ENCODE results near the gene TBRG1. TPM values are rescaled to one million over a fixed set of nuclear protein-coding genes. Genes with fewer than 3 reads are reported as not detected.

TBRG1 gene
- 10 to 100 TPM; 33.5 to 34.5 TPM for total RNA-seq

DNA sequence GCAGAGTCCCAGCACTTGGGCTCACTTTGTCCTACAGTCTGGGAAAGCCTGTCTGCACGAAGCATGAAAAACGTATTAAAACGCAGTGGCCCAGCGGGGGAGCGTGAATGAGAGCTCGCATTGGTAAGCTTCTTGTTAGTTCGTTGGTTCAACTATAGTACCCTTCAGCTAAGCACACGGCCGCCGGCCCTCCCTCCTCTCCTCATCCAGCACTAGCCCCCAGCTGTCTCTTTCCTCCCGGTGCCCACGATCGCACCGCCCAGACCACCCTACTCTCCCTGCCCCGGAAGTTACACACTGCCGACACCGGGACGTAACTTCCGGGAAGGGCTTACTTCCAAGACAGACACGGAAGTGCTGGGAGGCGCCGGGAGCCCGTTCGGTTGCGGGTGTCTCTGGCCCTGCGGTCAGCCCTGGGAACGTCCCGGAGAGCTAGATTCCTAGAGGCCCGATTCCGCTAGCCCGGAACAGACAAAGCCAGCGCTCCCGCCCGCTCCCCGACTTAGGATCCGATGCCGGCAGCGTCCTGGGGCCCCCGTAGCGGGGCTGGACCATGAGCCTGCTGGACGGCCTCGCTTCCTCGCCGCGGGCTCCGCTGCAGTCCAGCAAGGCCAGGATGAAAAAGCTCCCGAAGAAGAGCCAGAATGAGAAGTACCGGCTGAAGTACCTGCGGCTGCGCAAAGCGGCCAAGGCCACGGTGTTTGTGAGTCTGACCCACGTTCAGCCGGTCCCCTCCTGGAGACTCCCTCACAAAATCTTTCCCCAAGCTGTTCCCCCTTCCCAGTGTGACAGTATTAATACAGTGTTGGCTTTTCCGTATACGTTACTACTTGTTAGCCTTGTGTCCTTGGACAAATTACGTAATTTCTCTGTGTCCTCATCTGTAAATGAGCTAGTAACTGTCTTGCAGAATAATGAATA lies at the start of gene TBRG1:
TSS of gene TBRG1 (plus strand) at position 334 of the 921 bp plus-strand sequence. CDS start at position 554, 220 bp downstream.
- H3K9me3 Mint-ChIP-seq, result no peaks in the 10 kb centered on the region
- H3K27me3 Mint-ChIP-seq, result peaks cover 2% of the 10 kb centered on the region
- peaks cover 20% of the 10 kb centered on the region for H3K36me3 Mint-ChIP-seq
- peak within 1 kb of the TSS; percentile 93 for H3K27ac Mint-ChIP-seq
- CTCF ChIA-PET, result interaction anchor here (0.7 to 1.6 kb wide), 6 partner anchors 21 to 254 kb away, joined by 3 to 9 read pairs (median 4); partner anchors contain the start of genes MSANTD2 and NRGN
- peak; percentile 87 for DNase-seq
- POLR2A ChIA-PET, result interaction anchor here (0.8 to 2.4 kb wide), 3 partner anchors 50 to 947 kb away, joined by 3 to 16 read pairs (median 3); partner anchors contain the start of genes EI24, MSANTD2 and SIAE
- intact Hi-C loops (cut with micrococcal nuclease), result loop anchor here (1.0 to 5.0 kb wide), 5 partner anchors 50 to 330 kb away; partner anchors contain the start of genes CCDC15, SIAE and SPA17
- peak within 1 kb of the TSS; percentile 85 for H3K4me3 Mint-ChIP-seq
- H3K4me1 Mint-ChIP-seq (ENCODE audit: low read depth), result peaks cover 28% of the 10 kb centered on the region

DNA sequence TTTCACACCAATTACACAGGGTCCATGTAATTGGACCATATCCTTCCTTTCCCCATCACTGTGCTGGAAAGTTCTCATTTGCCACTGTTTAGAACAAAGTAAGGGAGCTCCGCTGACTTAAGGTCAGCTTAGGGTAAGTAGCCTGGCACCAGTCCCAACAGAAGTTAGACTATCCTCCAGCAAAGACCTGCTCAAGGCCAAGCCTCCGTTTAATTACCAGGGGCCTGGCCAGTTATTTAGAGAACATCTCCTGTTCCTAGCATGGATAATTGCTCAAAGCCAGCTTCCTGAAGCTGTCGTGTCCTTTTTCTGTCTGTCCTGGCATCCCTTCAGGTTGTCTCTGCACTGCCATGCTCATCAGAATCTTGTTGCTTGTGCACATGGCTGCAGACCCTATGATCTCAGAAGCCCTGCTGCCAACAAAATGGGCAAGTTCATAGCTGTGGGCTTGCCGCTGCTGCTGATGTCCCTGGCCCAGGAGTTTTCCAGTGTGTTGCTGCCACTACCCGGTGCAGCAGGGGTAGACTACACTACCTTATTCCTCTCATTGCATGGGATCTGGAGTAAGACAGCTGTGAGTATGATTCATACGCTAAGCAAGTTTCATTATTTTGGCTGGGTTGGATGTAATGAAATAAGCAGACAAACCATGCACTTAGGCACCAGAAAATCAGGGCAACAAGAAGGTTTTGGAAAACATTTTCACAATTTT lies 44.8 kb upstream of the TBRG1 start:
- Mint-ChIP-seq H3K4me1 (ENCODE audit: low read depth) (no peaks in the 10 kb centered on the region), H3K36me3 (no peaks in the 10 kb centered on the region), H3K27me3 (peaks cover 2% of the 10 kb centered on the region), H3K9me3 (no peaks in the 10 kb centered on the region), H3K27ac (no peak overlapping the region), H3K4me3 (no peak overlapping the region)
- intact Hi-C loops (cut with micrococcal nuclease), result no loop called here
- POLR2A ChIA-PET, result interaction anchor here (0.6 kb wide), 1 partner anchor 160 kb away, joined by 3 read pairs; no protein-coding TSS in a partner anchor
- DNase-seq, result no peak
- CTCF ChIA-PET, result interaction anchor here (0.6 to 2.3 kb wide), 2 partner anchors 176 to 1474 kb away, joined by 3 to 6 read pairs; no protein-coding TSS in a partner anchor

GRCh38 chr11:124578761-124579160 lies 43.9 kb upstream of the TBRG1 start:
- CTCF ChIA-PET, result interaction anchor here (0.6 to 2.3 kb wide), 2 partner anchors 176 to 1475 kb away, joined by 3 to 6 read pairs; no protein-coding TSS in a partner anchor
- no peak overlapping the region for H3K27ac Mint-ChIP-seq
- H3K27me3 Mint-ChIP-seq, result peaks cover 2% of the 10 kb centered on the region
- intact Hi-C loops (cut with micrococcal nuclease), result no loop called here
- DNase-seq, result no peak
- H3K36me3 Mint-ChIP-seq, result no peaks in the 10 kb centered on the region
- POLR2A ChIA-PET, result no interaction called here
- H3K4me3 Mint-ChIP-seq, result no peak overlapping the region
- H3K4me1 Mint-ChIP-seq (ENCODE audit: low read depth), result no peaks in the 10 kb centered on the region
- H3K9me3 Mint-ChIP-seq, result no peaks in the 10 kb centered on the region

DNA sequence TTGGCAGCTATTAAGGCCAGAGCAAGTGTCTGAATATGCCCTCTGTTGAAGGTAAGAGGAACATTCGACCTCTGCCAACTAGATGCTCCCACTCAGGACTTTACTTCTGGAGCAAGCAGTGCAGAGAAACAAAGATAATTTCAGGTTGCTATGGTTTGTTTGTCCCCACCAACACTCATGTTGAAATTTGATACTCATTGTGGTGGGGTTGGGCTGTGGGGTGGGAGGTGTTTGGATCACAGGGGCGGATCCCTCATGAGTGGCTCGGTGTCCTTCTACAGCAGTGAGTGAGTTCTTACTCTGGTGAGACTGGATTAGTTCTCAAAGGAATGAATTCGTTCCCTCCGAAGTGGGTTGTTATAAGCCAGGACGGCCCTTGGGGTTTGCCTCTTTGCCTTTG lies 40.8 kb upstream of the TBRG1 start:
- Mint-ChIP-seq H3K4me3 (no peak overlapping the region), H3K36me3 (no peaks in the 10 kb centered on the region), H3K27ac (no peak overlapping the region), H3K9me3 (no peaks in the 10 kb centered on the region), H3K27me3 (peaks cover 3% of the 10 kb centered on the region), H3K4me1 (ENCODE audit: low read depth) (no peaks in the 10 kb centered on the region)
- intact Hi-C loops (cut with micrococcal nuclease), result no loop called here
- CTCF ChIA-PET, result interaction anchor here (1.6 kb wide), 1 partner anchor 510 kb away, joined by 4 read pairs; no protein-coding TSS in a partner anchor
- POLR2A ChIA-PET, result no interaction called here
- DNase-seq, result no peak

DNA sequence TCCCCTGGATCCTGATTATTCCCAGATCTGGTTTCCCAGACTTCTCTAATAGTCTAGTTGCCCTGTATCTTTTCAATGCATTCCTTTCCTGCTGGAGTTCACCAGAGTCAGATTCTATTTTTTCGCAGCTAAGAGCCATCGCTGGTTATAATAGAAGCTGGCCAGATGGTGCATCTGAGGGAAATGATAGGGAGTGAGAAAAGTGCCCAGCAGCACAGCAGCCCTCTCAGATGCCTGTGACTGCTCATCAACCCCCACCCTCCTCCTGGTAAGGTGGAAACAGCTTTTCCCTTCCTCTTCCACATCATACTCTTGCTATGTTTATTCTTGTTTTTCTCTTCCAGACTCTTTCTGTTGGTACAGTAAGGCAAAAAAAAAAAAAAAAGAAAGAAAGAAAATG lies 40.1 kb upstream of the TBRG1 start:
- Mint-ChIP-seq H3K27me3 (peaks cover 10% of the 10 kb centered on the region), H3K36me3 (no peaks in the 10 kb centered on the region), H3K4me1 (ENCODE audit: low read depth) (no peaks in the 10 kb centered on the region), H3K9me3 (no peaks in the 10 kb centered on the region), H3K4me3 (no peak overlapping the region), H3K27ac (no peak overlapping the region)
- intact Hi-C loops (cut with micrococcal nuclease), result no loop called here
- DNase-seq, result no peak
- ChIA-PET POLR2A (no interaction called here), CTCF (interaction anchor here (1.6 to 2.7 kb wide), 2 partner anchors 180 to 511 kb away, joined by 4 to 10 read pairs; no protein-coding TSS in a partner anchor)

DNA sequence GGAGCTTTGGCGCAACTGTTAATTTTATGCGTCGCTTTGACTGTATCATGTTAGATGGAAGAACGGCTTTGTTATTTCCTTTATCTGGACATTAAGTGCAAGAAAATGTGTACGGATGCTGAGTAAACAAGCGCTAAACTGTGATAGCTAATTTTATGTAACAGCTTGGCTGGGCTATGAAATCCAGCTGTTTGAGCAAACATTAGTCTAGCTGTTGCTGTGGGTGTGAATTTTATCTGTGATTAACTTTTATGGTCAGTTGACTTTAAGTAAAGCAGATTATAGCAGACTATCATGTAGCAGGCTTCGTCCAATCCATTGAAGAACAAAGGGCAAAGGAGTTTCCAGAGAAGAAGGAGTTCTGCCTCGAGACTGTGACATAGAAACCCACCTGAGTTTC lies 38.9 kb upstream of the TBRG1 start:
- ChIA-PET CTCF (interaction anchor here (2.7 to 3.6 kb wide), 2 partner anchors 167 to 181 kb away, joined by 10 to 33 read pairs; no protein-coding TSS in a partner anchor), POLR2A (no interaction called here)
- Mint-ChIP-seq H3K36me3 (no peaks in the 10 kb centered on the region), H3K27ac (no peak overlapping the region), H3K27me3 (peaks cover 15% of the 10 kb centered on the region), H3K9me3 (no peaks in the 10 kb centered on the region), H3K4me1 (ENCODE audit: low read depth) (no peaks in the 10 kb centered on the region), H3K4me3 (no peak overlapping the region)
- intact Hi-C loops (cut with micrococcal nuclease), result no loop called here
- DNase-seq, result no peak

DNA sequence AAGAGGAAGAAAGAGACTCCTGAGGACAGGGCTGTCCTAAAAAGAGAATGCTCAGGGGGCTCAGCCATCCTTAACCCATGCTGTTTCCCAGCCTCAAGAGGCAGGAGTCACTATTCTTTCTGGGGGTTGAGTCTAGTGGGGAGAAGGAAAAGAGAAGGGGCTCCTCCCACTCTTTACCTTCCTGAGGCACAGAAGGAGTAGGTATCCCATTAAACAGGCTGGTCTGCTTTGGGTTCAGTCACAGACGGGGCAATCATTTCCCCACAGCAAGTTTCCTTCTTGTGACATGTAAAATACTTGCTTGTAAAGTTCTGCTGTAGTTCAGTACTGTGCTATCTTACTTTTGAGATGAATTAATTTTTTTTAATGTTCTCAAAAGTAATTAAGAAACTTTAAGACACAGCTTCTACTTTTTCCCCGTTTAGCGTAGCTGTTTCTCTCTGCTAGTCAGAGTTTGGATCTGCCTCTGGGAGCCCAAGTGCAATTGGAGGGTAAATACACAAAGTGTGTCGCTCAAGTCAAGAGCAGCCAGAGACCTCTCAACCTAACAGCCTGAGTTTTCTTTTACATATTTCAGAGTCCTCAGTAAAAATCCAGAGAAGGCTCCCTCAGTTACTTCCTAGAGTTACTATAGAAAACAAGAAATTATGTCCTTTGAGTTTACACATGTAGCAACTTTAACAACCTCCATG lies 37.8 kb upstream of the TBRG1 start:
- ChIA-PET CTCF (interaction anchor here (1.1 to 3.6 kb wide), 10 partner anchors 10 to 513 kb away, joined by 3 to 33 read pairs (median 6); no protein-coding TSS in a partner anchor), POLR2A (no interaction called here)
- H3K9me3 Mint-ChIP-seq, result no peaks in the 10 kb centered on the region
- intact Hi-C loops (cut with micrococcal nuclease), result loop anchor here (5.0 kb wide), 1 partner anchor 518 kb away; no protein-coding TSS in a partner anchor
- H3K4me1 Mint-ChIP-seq (ENCODE audit: low read depth), result no peaks in the 10 kb centered on the region
- H3K4me3 Mint-ChIP-seq, result no peak overlapping the region
- H3K27ac Mint-ChIP-seq, result no peak overlapping the region
- peaks cover 15% of the 10 kb centered on the region for H3K27me3 Mint-ChIP-seq
- H3K36me3 Mint-ChIP-seq, result no peaks in the 10 kb centered on the region
- DNase-seq, result no peak

- no peaks in the 10 kb centered on the region for H3K9me3 Mint-ChIP-seq
- intact Hi-C loops (cut with micrococcal nuclease), result loop anchor here (1.0 to 5.0 kb wide), 3 partner anchors 171 to 519 kb away; no protein-coding TSS in a partner anchor
- DNase-seq, result peak; percentile 57
- no peak overlapping the region for H3K4me3 Mint-ChIP-seq
- ChIA-PET POLR2A (no interaction called here), CTCF (interaction anchor here (0.6 to 3.6 kb wide), 15 partner anchors 8 to 515 kb away, joined by 3 to 33 read pairs (median 4); no protein-coding TSS in a partner anchor)
- no peaks in the 10 kb centered on the region for H3K36me3 Mint-ChIP-seq
- no peaks in the 10 kb centered on the region for H3K4me1 Mint-ChIP-seq (ENCODE audit: low read depth)
- no peak overlapping the region for H3K27ac Mint-ChIP-seq
- peaks cover 15% of the 10 kb centered on the region for H3K27me3 Mint-ChIP-seq
Measured at GRCh38 chr11:124586238-124586860, 36.3 kb upstream of the TBRG1 start.

GRCh38 chr11:124591430-124591829 lies 31.2 kb upstream of the TBRG1 start:
- Mint-ChIP-seq H3K9me3 (no peaks in the 10 kb centered on the region), H3K27ac (no peak overlapping the region), H3K4me3 (no peak overlapping the region), H3K36me3 (no peaks in the 10 kb centered on the region), H3K27me3 (peaks cover 17% of the 10 kb centered on the region), H3K4me1 (ENCODE audit: low read depth) (no peaks in the 10 kb centered on the region)
- DNase-seq, result no peak
- POLR2A ChIA-PET, result no interaction called here
- CTCF ChIA-PET, result no interaction called here
- intact Hi-C loops (cut with micrococcal nuclease), result no loop called here

DNA sequence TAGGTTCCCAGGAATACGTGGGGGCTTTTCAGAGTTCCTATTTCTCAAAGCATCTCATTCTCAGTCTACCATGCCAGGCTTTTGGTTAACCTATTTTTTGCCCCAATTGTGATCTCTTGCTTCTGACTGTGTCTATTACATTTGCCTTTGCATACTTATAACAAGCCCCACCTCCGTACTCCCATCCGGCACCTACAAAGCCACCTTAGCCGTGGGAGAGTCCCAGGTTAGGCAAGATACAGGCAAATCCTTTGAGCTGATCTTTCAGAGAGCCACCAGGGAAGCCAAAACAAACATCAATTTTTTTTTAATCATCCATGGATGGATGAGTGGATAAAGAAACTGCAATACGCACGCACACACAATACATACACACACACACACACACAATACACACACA lies 30.0 kb upstream of the TBRG1 start:
- intact Hi-C loops (cut with micrococcal nuclease), result no loop called here
- ChIA-PET CTCF (no interaction called here), POLR2A (no interaction called here)
- H3K4me3 Mint-ChIP-seq, result no peak overlapping the region
- peaks cover 13% of the 10 kb centered on the region for H3K27me3 Mint-ChIP-seq
- H3K4me1 Mint-ChIP-seq (ENCODE audit: low read depth), result no peaks in the 10 kb centered on the region
- H3K9me3 Mint-ChIP-seq, result no peaks in the 10 kb centered on the region
- no peaks in the 10 kb centered on the region for H3K36me3 Mint-ChIP-seq
- no peak for DNase-seq
- no peak overlapping the region for H3K27ac Mint-ChIP-seq

- Mint-ChIP-seq H3K9me3 (no peaks in the 10 kb centered on the region), H3K27me3 (peaks cover 12% of the 10 kb centered on the region), H3K36me3 (no peaks in the 10 kb centered on the region), H3K4me1 (ENCODE audit: low read depth) (no peaks in the 10 kb centered on the region), H3K4me3 (no peak overlapping the region), H3K27ac (no peak overlapping the region)
- no peak for DNase-seq
- CTCF ChIA-PET, result interaction anchor here (2.1 kb wide), 1 partner anchor 10 kb away, joined by 9 read pairs; no protein-coding TSS in a partner anchor
- POLR2A ChIA-PET, result no interaction called here
- intact Hi-C loops (cut with micrococcal nuclease), result no loop called here
Measured at GRCh38 chr11:124595302-124595701, 27.4 kb upstream of the TBRG1 start.

Data from activated CD4-positive, alpha-beta memory T cell treated with anti-CD3 and anti-CD28 coated beads for 36 hours (primary cell).